PC-3 (cell line): ENCODE data around the gene MKRN2.

Experiments
- EZH2 ChIP-seq: fragments of 300-600 bp; sonication (generic); IDR thresholded peaks from one replicate; pipeline ENCODE4 v1.6.1; 2017; ENCODE audit warnings: antibody characterized with exemption, mild to moderate bottlenecking, low read length; ENCODE audit not compliant: unreplicated experiment
- EZH2phosphoT487 ChIP-seq: fragments of 300-600 bp; sonication (generic); IDR thresholded peaks from 2 replicates; pipeline ENCODE4 v1.6.1; 2018; ENCODE audit warnings: mild to moderate bottlenecking, antibody characterized with exemption, low read length, borderline replicate concordance
- TF ChIP-seq, protein P1 (sequence below): fragments of 300-600 bp; sonication (generic); conservative IDR thresholded peaks from 2 replicates; pipeline ENCODE4 v1.5.1; 2017; ENCODE audit warnings: antibody characterized with exemption, low read depth, mild to moderate bottlenecking, low read length

DNA sequence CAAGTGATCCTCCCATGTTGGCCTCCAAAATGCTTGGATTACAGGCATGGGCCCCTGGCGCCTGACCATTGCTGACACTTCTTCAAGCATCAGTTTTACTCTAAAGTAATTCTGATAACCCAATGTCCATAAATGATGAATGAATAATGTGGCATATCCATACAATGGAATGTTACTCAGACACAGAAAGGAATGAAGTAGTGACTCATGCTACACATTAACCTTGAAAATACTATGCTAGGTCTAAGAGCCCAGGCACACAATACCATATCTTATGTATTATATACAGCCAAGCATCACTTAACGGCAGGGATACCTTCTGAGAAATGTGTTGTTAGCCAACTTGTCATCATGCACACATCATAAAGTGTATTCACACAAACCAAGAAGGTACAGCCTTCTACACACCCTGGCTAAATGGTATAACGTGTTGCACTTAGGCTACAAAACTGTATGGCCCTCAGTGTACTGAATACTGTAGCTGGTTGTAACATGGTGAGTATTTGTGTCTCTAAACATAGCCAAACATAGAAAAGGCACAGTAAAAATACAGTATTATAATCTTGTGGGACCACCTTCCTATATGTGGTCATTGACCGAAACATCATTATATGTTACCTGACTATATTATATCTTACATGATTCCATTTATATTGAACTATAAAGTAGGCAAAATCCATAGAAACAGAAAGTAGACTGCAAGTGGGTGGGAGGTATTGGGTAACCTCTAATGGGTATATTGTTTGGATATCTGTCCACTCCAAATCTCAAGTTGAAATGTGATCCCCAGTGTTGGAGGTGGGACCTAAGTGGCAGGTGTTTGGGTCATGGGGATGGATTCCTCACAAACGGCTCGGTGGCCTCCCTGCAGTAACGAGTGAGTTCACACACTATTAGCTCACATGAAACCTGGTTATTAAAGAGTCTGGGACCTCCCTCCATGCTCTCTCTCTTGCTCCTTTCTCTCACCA is 31.4 kb downstream of the MKRN2 start:
- TF ChIP-seq EZH2 (no peak), EZH2phosphoT487 (no peak)
- TF ChIP-seq, protein P1, sequence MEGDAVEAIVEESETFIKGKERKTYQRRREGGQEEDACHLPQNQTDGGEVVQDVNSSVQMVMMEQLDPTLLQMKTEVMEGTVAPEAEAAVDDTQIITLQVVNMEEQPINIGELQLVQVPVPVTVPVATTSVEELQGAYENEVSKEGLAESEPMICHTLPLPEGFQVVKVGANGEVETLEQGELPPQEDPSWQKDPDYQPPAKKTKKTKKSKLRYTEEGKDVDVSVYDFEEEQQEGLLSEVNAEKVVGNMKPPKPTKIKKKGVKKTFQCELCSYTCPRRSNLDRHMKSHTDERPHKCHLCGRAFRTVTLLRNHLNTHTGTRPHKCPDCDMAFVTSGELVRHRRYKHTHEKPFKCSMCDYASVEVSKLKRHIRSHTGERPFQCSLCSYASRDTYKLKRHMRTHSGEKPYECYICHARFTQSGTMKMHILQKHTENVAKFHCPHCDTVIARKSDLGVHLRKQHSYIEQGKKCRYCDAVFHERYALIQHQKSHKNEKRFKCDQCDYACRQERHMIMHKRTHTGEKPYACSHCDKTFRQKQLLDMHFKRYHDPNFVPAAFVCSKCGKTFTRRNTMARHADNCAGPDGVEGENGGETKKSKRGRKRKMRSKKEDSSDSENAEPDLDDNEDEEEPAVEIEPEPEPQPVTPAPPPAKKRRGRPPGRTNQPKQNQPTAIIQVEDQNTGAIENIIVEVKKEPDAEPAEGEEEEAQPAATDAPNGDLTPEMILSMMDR = no peak
